Myometrial cell (primary cell): ENCODE results near the gene ADNP2. TPM values are rescaled to one million over a fixed set of nuclear protein-coding genes. Genes with fewer than 3 reads are reported as not detected.

Experiments used
- total RNA-seq: library from RNA; depleted of rRNA; stranded (reverse); fragments of >200 nt; gene quantifications from 2 replicates; pipeline ENCODE4 v1.2.3, GENCODE V29; 2015

ADNP2 gene
- total RNA-seq: 11.5 and 16.7 TPM in 2 replicates

GRCh38 chr18:80108739-80109675, at the start of gene ADNP2:
TSS of gene ADNP2 (plus strand) at chr18:80109262. CDS start at chr18:80117543, 8,281 bp downstream.

Other genes starting within 250 kb of the ADNP2 start
- gene SLC66A2, start 157.6 kb upstream of the ADNP2 start, total RNA-seq: 24.8 and 34.3 TPM in 2 replicates
- gene HSBP1L1, start 144.6 kb upstream of the ADNP2 start, total RNA-seq: 11.2 and 19.3 TPM in 2 replicates
- gene TXNL4A, start 120.7 kb upstream of the ADNP2 start, total RNA-seq: 59.7 and 75.0 TPM in 2 replicates
- 39.2 and 44.3 TPM in 2 replicates for gene RBFA, start 74.8 kb upstream of the ADNP2 start, total RNA-seq
- 0.71 TPM in 1 of 2 replicates, not detected in the other for gene PARD6G, start 138.3 kb downstream of the ADNP2 start, total RNA-seq